Endothelial cell of umbilical vein (primary cell): ENCODE results near the gene ITPR2.

Experiments
- EZH2 ChIP-seq: IDR thresholded peaks from 2 replicates; pipeline ENCODE4 v1.6.1; 2012; ENCODE audit warnings: borderline replicate concordance, low read depth, mild to moderate bottlenecking, moderate library complexity, low read length, inconsistent platforms; ENCODE audit not compliant: severe bottlenecking
- FOS ChIP-seq: IDR thresholded peaks from 2 replicates; pipeline ENCODE4 v1.6.1; 2011; ENCODE audit warnings: mild to moderate bottlenecking, low read length, moderate library complexity, borderline replicate concordance; ENCODE audit not compliant: insufficient read depth
- GATA2 ChIP-seq: IDR thresholded peaks from 2 replicates; pipeline ENCODE4 v1.7.0; 2011; ENCODE audit warnings: low read depth, mild to moderate bottlenecking, moderate library complexity, mixed read lengths, low read length; ENCODE audit not compliant: insufficient read length, insufficient read depth
- JUN ChIP-seq: IDR thresholded peaks from 2 replicates; pipeline ENCODE4 v1.6.1; 2011; ENCODE audit warnings: borderline replicate concordance, low read depth; ENCODE audit not compliant: insufficient read length, insufficient read depth
- MAX ChIP-seq: IDR thresholded peaks from 2 replicates; pipeline ENCODE4 v1.6.1; 2011; ENCODE audit not compliant: insufficient read depth, insufficient read length
- MYC ChIP-seq: IDR thresholded peaks from one replicate; pipeline ENCODE4 v1.6.1; 2011; ENCODE audit warnings: mild to moderate bottlenecking, low read depth, low read length
- POLR2A ChIP-seq: IDR thresholded peaks from 2 replicates; pipeline ENCODE4 v1.6.1; 2012; ENCODE audit warnings: low read depth, mild to moderate bottlenecking, control low read depth, low read length
- POLR2AphosphoS5 ChIP-seq: IDR thresholded peaks from 2 replicates; pipeline ENCODE4 v1.6.1; 2012; ENCODE audit warnings: low read depth, mild to moderate bottlenecking, control low read depth, low read length, moderate library complexity; ENCODE audit not compliant: insufficient read depth
- TF ChIP-seq, protein P1 (sequence below), 2 donors: IDR thresholded peaks; 1 replicate in 1 of 2; 2 replicates in 1 of 2; pipeline ENCODE4 v1.5.1; 2011; ENCODE audit warnings: low read length in 2 of 2, mild to moderate bottlenecking in 2 of 2, moderate library complexity in 2 of 2, control low read depth in 1 of 2, inconsistent platforms in 1 of 2, low read depth in 1 of 2; ENCODE audit not compliant: insufficient read depth in 1 of 2; ENCODE audit errors: extremely low read depth in 1 of 2

DNA sequence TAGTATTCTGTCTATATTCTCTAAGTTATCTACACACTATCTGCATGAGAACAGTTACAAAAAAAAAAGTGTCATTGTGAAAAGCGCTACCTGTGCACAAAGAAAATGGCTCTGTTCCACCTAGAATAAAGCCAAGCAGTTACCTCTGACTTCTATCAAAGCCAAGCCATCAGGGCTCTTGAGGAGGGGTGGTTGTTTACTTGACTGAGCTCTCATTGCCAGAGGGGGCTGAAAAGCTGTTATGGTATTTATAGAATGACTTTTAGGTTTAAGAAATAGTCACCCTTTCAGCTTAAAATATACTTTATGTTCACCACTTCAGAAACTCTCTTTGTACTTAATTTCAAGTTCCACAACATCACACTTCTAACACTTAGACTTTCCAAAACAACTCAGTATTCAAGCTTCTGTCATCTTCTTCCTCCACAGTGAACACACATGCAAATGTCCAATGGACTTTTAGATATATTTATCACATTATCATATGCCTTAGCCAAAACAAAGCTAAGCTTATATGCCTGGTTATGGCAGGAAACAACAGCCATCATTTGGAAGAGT is 7.5 kb downstream of the ITPR2 start:
- TF ChIP-seq, protein P1, sequence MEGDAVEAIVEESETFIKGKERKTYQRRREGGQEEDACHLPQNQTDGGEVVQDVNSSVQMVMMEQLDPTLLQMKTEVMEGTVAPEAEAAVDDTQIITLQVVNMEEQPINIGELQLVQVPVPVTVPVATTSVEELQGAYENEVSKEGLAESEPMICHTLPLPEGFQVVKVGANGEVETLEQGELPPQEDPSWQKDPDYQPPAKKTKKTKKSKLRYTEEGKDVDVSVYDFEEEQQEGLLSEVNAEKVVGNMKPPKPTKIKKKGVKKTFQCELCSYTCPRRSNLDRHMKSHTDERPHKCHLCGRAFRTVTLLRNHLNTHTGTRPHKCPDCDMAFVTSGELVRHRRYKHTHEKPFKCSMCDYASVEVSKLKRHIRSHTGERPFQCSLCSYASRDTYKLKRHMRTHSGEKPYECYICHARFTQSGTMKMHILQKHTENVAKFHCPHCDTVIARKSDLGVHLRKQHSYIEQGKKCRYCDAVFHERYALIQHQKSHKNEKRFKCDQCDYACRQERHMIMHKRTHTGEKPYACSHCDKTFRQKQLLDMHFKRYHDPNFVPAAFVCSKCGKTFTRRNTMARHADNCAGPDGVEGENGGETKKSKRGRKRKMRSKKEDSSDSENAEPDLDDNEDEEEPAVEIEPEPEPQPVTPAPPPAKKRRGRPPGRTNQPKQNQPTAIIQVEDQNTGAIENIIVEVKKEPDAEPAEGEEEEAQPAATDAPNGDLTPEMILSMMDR (IDR thresholded peaks at IDR 0.05; ENCODE audit: extremely low read depth in 1 of 2, insufficient read depth in 1 of 2, low read depth in 1 of 2, low read length in 2 of 2): no peak
- TF ChIP-seq POLR2A (no peak), MYC (no peak), POLR2AphosphoS5 (no peak), EZH2 (no peak), GATA2 (no peak), MAX (no peak), JUN (no peak), FOS (no peak)
